ENCODE data around the gene IDS. TPM values are rescaled to one million over a fixed set of nuclear protein-coding genes. Genes with fewer than 3 reads are reported as not detected.

IDS gene
- total RNA-seq, 1 experiment from 2014 or later = 13.3 TPM

DNA sequence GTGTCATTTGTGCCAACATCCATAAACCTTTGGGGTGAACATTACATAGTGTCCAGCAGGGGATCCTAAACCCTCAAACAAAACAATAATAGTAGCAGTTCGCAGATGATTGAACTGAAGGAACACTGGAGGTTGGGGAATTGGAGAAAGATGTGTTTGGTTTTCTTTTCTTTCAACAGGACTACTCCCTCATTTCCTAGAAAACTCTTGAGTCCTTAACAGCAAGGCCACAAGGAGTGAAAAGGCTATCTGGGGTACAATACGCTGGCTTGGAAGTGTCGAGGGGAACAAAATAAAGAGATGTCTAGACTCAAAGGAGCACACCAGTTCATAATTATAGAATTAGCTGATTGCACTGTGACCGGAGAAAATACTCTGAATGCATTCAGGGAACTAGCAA lies 72.1 kb downstream of the IDS start:
- H3K27me3 Mint-ChIP-seq (ENCODE audit: low read depth) = no peaks in the 10 kb centered on the region
- TF ChIP-seq FOXK1 (CRISPR knock-in tag; IDR thresholded peaks at IDR 0.05) = no peak
- POLR2A ChIA-PET = no interaction called here
- 0 out of 2 replicates have a peak, but pooled peaks cover 3% of the 10 kb centered on the region for H3K36me3 Mint-ChIP-seq
- no peak for DNase-seq (ENCODE audit: low spot score)
- ATAC-seq = no peak
- peaks cover 23% of the 10 kb centered on the region for H3K9me3 Mint-ChIP-seq
- H3K27ac Mint-ChIP-seq = no peak overlapping the region
- H3K4me3 Mint-ChIP-seq = no peak overlapping the region
- CTCF ChIA-PET = no interaction called here
- peaks cover 6% of the 10 kb centered on the region for H3K4me1 Mint-ChIP-seq

Other genes starting within 250 kb of the IDS start
- gene EOLA1, start 35.7 kb upstream of the IDS start, total RNA-seq (2021) = 5.4 to 7.7 TPM (median 6.1 TPM) in 3 replicates
- gene HSFX3, start 44.6 kb upstream of the IDS start, total RNA-seq (2021) = not detected in 3 replicates
- 0.11 to 0.35 TPM (median 0.14 TPM) in 3 replicates for gene MAGEA9B, start 82.2 kb upstream of the IDS start, total RNA-seq (2021)
- gene HSFX2, start 90.0 kb upstream of the IDS start, total RNA-seq (2021) = 0.37 TPM in 1 of 3 replicates, not detected in the others
- gene TMEM185A, start 126.5 kb upstream of the IDS start, total RNA-seq (2021) = 15.9 to 20.2 TPM (median 17.1 TPM) in 3 replicates
- not detected in 3 replicates for gene MAGEA11, start 206.8 kb upstream of the IDS start, total RNA-seq (2021)